ENCODE measurements around the gene ABCF2. TPM values are rescaled to one million over a fixed set of nuclear protein-coding genes. Genes with fewer than 3 reads are reported as not detected.

ABCF2 gene
- total RNA-seq, 1 donor = 70.0 TPM

DNA sequence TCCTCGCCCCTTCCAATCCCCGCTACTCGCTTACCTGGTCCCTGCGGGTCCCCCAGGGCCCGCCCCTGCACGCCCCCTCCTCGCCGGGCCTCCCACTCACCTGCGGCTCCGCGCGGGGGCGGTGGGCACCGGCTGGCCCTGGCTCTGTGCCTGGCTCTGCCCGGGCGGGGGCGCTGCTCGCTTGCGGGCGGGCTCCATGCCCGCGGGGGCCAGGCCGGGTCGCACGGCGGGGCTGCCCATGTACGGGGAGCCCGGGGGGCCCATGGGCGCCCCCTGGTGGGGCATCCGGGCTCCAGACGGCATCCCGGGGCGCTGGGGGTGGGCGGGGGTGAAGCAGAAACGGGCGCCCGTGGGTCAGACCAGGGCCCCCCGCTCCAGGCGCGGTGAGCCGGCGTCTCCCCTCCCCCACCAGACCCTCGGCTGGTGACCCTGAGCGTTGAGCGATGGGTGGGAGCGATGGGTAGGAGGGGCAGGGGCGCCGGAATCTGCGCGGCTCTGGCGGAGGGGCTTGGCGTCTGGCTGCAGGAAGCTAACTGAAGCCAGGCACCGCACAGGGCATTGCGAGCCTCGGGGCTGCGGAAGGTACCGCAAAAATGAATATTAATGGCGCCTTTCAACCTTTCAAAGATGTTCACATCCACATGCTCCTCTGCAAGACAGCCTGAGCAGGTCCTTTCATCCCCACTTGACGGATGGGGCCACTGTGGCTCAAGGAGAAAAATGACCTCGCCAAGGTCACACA, 18.5 kb upstream of the ABCF2 start:
- peak; percentile 35 for DNase-seq (ENCODE audit: low read depth)
- peak; percentile 48 for TF ChIP-seq CTCF (IDR thresholded peaks at IDR 0.05; ENCODE audit: insufficient read depth, low read depth, low read length)
- peak overlapping the region; percentile 39 for H3K4me3 ChIP-seq (ENCODE audit: low read depth, low read length)

DNA sequence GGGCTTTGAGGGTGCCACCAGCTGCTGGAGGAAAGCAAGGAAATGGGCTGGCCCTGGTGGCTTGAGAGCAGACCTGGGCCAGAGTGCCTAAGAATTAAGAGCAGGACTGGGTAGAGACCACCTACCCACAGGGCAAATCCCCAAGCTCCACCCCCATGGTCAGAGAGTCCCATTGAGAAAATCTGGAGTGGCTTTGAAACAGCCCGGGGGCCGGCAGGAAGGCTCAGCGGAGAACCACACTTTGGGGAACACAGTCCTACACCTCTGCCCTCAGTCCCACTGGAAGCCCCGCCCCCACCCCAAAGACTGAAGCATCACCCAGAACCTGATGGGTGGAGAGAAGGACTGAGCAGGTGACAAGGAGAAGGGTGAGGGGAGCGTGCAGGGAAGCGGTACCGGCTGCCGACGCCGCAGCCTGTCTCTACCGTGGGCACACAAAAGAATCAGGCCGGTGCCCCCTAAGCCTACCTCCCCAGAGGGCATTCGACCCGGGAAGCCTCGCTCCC, 17.9 kb upstream of the ABCF2 start:
- no peak for DNase-seq (ENCODE audit: low read depth)
- H3K4me3 ChIP-seq (ENCODE audit: low read depth, low read length) = peak overlapping the region; percentile 39

DNA sequence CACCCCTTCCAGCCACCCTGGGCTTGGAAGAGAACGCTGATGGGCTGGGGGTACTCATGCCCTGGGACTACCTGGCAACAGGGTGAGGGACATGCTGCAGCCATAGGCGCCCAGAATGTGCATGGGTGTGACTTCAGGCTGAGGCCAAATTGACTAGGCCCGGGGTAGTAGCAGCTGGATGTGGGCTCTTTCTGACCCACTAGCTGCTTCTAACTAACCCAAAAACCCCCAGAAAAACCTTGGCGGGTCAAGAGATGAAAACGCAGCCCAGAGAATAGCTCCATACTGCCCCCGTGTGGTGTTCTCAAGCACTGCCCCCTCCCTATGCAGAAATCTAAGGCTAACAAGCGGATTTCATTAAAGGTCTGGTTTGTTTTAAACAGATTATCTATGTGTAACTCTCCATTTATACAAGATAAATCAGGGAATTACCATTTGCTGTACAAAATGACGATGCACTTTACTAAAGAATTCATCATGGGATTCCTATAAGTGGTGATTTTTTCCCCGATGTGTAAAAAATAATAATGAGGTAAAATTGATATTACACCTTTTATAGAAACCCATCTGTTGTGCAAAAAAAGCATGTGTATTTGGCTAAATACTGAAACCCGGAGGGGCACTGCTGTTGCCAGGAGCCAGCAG, 17.3 kb upstream of the ABCF2 start:
- peak; percentile 60 for DNase-seq (ENCODE audit: low read depth)
- peak; percentile 95 for TF ChIP-seq CTCF (IDR thresholded peaks at IDR 0.05; ENCODE audit: insufficient read depth, low read depth, low read length)
- H3K4me3 ChIP-seq (ENCODE audit: low read depth, low read length) = no peak overlapping the region

More for the DNA sequence above, 17.9 kb upstream of the ABCF2 start:
- TF ChIP-seq CTCF (IDR thresholded peaks at IDR 0.05; ENCODE audit: insufficient read depth, low read depth, low read length) = no peak

DNA sequence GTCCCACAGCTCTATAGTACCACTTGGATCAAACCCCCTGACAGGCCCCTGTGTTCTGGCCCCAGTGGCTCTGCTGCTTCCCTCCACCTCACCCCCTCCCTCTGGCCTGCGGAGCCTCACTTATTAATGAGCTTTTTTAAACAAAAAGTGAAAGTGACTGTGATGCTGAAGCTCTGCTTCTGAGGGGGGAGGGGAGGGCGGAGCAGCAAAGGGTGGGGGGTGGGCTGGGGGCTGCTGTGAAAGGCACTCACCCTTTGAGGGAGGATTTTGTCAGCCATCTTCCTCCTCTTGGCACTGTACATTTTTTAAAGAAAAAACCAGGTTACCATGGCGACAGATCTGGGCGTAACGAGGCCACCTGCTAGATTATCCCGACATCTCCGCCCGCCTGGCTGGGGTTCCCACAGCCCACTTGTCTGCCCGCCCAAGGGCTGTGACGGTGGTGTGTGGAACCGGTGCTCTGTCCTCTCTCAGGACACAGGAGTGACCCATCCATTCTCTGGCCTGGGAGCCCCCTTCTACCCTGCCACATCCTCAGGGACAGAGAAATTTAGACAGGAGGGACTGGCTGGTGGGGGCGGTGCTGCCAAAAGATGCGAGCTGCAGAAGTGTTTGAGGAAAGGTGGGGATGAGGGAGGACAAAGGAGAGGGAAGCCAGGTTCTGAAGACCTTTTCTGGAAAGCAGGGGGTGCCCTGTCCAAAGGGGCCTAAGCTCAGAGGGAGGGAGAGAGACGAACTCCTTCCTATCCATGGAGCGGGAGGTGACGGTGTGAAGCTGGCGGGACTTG, 16.6 kb upstream of the ABCF2 start:
- TF ChIP-seq CTCF (IDR thresholded peaks at IDR 0.05; ENCODE audit: insufficient read depth, low read depth, low read length) = no peak
- H3K4me3 ChIP-seq (ENCODE audit: low read depth, low read length) = no peak overlapping the region
- peak; percentile 22 for DNase-seq (ENCODE audit: low read depth)

GRCh38 chr7:151243045-151243349, 16.0 kb upstream of the ABCF2 start:
- no peak overlapping the region for H3K4me3 ChIP-seq (ENCODE audit: low read depth, low read length)
- DNase-seq (ENCODE audit: low read depth) = no peak
- no peak for TF ChIP-seq CTCF (IDR thresholded peaks at IDR 0.05; ENCODE audit: insufficient read depth, low read depth, low read length)

DNA sequence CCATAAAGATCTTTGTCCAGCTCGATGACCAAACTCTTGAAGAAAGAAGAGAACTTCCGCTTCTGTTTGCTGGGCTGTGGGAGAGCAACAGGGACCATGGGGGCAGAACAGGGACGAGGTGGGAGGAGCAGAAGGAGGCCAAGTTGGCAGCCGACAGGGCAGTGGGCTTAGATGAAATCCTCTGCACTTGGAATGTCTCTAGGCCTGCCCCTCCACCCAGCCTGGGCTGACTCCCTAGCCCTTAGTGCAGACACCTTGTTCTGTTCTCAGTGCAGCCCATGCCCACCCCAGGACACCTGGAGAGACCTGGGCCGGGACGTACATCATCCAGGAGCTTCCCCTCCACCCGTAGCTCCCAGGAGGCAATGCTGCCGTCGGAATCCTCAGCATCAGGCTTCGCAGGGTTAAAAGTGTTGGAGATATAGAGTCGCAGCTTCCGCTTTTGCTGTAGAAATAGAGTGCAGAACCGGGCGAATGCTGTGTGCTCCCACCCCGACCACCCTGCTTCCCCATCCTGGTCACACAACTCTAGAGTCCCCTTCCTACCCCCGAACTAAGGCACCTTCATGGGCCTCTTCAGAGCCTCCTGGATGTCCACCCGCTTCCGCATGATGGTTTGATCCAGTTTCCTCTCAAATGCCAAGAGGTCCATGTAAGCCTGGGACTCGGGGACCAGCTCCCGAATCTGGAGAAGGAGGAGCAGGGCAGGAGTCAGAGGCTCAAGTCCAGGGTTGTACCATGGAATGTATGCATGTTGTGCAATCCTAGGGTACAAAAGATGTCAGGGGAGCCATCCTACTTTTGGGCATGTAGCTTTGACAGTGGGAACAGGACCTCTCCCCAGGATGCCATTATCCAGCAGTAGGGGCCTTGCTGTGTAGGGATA, 15.4 kb upstream of the ABCF2 start:
- no peak overlapping the region for H3K4me3 ChIP-seq (ENCODE audit: low read depth, low read length)
- TF ChIP-seq CTCF (IDR thresholded peaks at IDR 0.05; ENCODE audit: insufficient read depth, low read depth, low read length) = no peak
- no peak for DNase-seq (ENCODE audit: low read depth)

All from fibroblast of villous mesenchyme (primary cell).